Tibial artery (tissue), 4 donors: ENCODE results near the gene C1orf74.

Experiments used
- DNase-seq, 2 donors: peaks; one replicate each; pipeline ENCODE4 v3.0.0-alpha.2; 2019
- H3K27ac ChIP-seq, 2 donors: fragments of 200-600 bp; sonication (generic) in 1 of 2; 1 replicate in 1 of 2; 2 replicates in 1 of 2; pipeline ENCODE4 v1.5.1; 2018 to 2019; ENCODE audit warnings: mild to moderate bottlenecking in 1 of 2
- H3K27me3 ChIP-seq, 2 donors: fragments of 200-600 bp; sonication (generic) in 1 of 2; one replicate each; pipeline versions ENCODE4 v1.5.1 to v1.6.0; 2016 to 2019
- H3K36me3 ChIP-seq, 3 donors: fragments of 200-600 bp; sonication (generic) in 2 of 3; one replicate each; pipeline ENCODE4 v1.5.1; 2016 to 2019; ENCODE audit warnings: mild to moderate bottlenecking in 2 of 3
- H3K4me1 ChIP-seq, 4 donors: fragments of 200-600 bp; sonication (generic) in 2 of 4; 1 replicate in 3 of 4; 2 replicates in 1 of 4; pipeline ENCODE4 v1.5.1; 2016 to 2019
- H3K4me3 ChIP-seq, 2 donors: fragments of 200-600 bp; sonication (generic) in 1 of 2; 1 replicate in 1 of 2; 2 replicates in 1 of 2; pipeline ENCODE4 v1.5.1; 2018 to 2019; ENCODE audit warnings: mild to moderate bottlenecking in 2 of 2
- H3K9me3 ChIP-seq, 3 donors: fragments of 200-600 bp; sonication (generic) in 1 of 3; one replicate each; pipeline ENCODE4 v1.5.1; 2016 to 2019
- intact Hi-C: fragments of 100-400 bp; cut with DNase I; formaldehyde crosslinking; loops from one replicate; pipeline ENCODE4 v1.15.0; 2023; ENCODE audit warnings: low total_unique reads
- TF ChIP-seq, protein P1 (sequence below), 2 experiments: fragments of 200-600 bp in 1 of 2; fragments of 450-650 bp in 1 of 2; IDR thresholded peaks; one replicate each; pipeline ENCODE4 v1.5.1; 2017 to 2019; ENCODE audit warnings: antibody characterized with exemption in 2 of 2, mild to moderate bottlenecking in 1 of 2, moderate library complexity in 1 of 2

The C1orf74 gene

DNA sequence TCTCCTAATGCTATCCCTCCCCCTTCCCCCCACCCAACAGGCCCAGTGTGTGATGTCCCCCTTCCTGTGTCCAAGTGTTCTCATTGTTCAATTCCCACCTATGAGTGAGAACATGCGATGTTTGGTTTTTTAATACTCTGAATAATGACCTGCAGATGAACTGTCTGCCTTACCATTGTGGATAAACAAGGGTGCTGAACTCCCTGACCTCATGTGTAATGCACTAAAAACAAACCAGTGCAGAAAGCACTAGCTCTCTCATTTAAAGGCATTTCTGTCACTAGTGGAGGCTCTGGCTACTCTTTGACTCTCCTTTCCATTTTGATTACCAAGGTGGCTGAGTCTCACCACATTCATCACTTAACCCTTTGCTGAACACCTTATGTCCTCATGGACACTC is 51.6 kb downstream of the C1orf74 start:
- DNase-seq = no peak
- H3K36me3 ChIP-seq = no peaks in the 10 kb centered on the region

DNA sequence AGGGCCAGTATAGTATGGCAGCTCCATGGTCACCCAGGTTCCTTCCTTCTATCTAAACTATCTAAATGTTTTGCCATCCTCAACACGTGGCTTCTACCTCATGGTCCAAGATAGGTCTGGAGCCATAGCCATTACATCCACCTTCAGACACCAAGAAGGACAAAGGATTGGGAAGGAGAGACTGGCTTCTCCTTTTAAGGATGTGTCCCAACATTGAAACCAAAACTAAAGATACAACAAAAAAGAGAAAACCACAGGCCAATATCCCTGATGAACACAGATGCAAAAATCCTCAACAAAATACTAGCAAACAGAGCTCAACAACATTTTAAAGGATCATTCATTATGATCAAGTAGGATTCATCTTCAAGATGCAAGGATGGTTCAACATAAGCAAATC is 54.9 kb downstream of the C1orf74 start:
- TF ChIP-seq, protein P1, sequence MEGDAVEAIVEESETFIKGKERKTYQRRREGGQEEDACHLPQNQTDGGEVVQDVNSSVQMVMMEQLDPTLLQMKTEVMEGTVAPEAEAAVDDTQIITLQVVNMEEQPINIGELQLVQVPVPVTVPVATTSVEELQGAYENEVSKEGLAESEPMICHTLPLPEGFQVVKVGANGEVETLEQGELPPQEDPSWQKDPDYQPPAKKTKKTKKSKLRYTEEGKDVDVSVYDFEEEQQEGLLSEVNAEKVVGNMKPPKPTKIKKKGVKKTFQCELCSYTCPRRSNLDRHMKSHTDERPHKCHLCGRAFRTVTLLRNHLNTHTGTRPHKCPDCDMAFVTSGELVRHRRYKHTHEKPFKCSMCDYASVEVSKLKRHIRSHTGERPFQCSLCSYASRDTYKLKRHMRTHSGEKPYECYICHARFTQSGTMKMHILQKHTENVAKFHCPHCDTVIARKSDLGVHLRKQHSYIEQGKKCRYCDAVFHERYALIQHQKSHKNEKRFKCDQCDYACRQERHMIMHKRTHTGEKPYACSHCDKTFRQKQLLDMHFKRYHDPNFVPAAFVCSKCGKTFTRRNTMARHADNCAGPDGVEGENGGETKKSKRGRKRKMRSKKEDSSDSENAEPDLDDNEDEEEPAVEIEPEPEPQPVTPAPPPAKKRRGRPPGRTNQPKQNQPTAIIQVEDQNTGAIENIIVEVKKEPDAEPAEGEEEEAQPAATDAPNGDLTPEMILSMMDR (IDR thresholded peaks at IDR 0.05) = no peak
- Histone ChIP-seq H3K9me3 (no peaks in the 10 kb centered on the region), H3K36me3 (no peaks in the 10 kb centered on the region), H3K4me1 (no peaks in the 10 kb centered on the region), H3K27me3 (no peaks in the 10 kb centered on the region), H3K27ac (no peak overlapping the region), H3K4me3 (no peak overlapping the region)
- DNase-seq = no peak
- intact Hi-C loops = no loop called here

More for the DNA sequence above, 51.6 kb downstream of the C1orf74 start:
- no peaks in the 10 kb centered on the region for H3K27me3 ChIP-seq
- no peak overlapping the region for H3K4me3 ChIP-seq
- H3K4me1 ChIP-seq = no peaks in the 10 kb centered on the region
- TF ChIP-seq, protein P1 (IDR thresholded peaks at IDR 0.05) = no peak
- H3K9me3 ChIP-seq = no peaks in the 10 kb centered on the region
- intact Hi-C loops = no loop called here
- no peak overlapping the region for H3K27ac ChIP-seq
